ENCODE results near the gene KIF26A.

Gene KIF26A

DNA sequence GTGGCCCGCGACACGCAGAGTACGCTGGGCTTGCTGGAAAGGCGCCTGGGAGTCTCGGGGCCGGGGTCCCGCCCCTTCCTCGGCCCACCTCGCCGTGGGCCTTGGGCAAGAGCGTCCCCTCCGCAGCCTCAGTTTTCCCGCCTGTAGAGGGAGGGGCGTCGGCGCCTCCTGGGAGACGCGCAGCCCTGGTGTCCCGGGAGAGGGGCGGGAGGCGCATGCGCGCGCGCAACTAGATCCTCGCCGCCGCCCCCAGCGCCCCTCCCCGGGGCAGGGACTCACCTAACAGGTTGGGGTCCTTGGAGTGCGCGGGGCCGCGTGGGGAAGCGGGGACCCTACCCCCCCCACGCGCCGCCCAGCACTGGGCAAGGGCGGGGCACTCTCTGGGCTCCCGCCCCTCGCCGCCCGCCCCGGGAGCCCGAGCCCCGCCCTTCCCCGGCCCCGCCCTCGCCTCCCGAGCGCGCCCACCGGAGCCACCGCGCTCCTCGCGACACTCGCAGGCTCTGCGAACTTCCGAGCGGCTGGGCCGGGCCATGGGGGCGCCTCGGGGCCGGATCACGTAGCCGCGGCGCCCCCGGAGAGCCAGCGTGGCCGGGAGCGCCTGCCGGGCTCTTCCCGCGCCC is at the start of gene KIF26A:
Gene KIF26A (plus strand): TSS at position 490 of the 620 bp plus-strand sequence. CDS start 136 bp downstream, outside the sequence.
- DNase-seq, result no peak

DNA sequence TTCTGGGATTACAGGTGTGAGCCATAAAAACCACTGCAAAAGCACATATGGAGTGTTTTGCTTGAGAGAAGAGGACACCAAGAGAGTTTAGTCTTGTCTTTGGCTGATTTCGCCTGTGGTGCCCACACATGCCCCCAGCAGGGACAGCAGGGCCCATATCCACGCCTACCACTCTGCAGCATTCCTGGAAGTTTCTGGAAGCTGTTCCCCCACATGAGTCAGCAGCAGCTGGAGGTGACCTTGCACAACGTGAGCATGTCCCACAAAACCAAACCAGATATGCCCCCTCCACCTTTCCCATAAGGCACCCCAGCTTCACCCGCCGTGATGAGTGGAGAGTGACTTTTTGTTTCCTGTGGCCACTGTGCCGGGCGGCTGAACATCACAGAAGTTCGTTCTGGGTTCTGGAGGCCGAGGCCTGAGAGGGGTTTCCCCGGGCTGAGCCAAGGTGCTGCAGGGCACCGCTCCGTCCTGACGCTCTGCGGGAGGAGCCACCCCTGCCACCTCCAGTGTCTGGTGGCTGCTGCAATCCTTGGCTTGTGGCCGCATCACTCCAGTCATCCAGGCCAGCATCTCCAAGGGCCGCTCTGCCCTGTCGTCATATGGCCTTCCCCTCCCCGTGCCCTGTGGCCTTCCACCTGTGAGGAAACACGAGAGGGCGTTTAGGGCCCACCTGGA is 48.2 kb upstream of the KIF26A start:
- DNase-seq, result no peak

DNA sequence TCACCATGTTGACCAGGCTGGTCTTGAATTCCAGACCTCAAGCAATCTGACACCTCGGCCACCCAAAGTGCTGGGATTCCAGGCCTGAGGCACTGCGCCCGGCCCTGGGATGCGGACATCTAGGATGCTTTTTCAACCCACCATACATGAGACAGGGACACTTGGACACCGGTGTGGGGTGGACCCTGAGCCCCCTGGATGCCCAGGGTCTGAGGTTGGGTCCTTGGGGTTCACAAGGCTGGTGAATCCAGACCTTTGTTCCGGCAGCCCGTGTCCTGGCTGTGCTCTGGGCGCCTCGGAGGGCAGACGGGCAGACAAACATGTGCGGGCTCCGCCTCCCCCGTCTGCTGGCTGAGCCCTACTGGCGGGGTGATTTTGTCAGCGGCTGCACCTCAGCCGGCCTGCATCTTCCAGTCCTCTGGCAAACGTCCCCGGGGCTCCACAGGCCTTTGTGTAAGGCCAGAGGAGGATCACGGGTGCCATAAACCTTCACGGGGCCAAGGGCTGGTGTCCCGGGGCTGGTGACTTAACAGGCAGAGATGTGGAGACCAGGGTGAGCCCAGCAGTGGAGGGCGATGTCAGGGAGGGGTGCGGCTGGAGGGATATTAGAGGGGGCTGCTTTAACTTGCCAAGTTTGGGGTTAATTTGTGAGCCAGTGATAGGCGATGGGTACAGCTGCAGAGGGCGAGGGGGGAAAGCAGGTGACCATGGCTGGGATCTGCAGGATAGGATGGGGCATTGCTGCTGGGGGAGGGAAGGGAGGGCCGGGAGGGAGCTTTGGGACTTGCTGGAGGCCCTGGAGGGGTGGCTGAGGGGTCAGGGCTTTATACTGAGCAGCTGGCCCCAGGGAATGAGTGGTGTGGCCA is 47.1 kb upstream of the KIF26A start:
- no peak for DNase-seq

DNA sequence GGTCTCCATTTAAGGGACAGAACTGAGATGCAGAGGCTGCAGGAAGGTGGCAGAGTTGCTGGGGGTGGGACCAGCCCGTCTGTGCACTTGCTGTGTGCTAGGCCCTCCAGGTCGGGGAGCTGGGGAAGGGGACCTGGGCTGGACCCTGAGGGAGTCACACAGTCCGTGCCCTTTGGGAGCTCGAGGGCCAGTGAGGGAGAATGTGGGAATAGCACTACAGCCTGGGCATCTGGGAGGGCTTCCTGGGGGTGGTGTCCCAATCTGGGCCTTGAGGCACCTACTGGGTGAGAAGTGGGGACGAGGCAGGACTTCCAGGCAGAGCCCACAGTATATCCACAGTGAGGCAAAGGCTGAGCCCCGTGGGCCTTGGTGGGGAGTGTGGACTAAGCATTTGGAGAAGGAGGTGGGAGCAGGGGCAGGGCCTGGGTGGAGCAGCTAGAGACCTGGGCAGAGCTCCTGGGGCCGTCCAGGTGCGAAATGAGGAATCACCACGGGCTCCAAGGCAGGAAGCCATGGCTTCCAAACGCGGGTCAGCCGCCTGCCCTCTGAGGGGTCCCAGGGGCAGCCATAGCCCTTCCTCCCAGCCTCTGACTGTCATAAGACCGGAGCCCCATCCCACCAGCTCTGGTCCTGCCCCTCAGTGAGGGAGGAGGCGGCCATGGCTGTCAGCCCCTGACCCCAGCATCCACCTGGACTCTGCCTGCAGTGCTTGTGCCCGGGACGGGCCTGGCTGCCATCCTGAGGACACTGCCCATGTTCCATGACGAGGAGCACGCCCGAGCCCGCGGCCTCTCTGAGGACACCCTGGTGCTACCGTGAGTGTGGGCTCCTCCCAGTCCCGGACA is 46.2 kb upstream of the KIF26A start:
- no peak for DNase-seq

DNA sequence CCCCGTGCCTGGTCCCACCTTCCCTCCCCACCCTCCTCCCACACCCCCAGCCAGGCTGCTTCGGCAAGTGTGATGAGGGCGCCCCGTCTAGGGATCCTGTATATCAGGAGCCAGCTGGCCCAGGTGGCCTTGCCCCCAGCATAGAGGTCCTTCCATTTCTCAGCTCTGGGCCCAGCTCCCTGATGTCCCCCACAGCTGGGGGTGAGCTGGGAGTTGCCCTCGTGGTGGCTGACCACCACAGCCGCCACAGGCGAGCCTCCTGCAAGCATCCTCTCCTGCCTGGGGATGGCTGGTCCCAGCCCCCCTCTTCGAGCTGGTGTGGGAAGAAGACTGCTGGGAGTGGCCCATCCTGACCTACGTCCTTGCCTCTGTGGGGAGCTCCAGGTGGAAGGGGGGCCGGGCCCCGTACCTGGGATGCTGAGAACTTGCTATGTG is 45.4 kb upstream of the KIF26A start:
- DNase-seq, result no peak

DNA sequence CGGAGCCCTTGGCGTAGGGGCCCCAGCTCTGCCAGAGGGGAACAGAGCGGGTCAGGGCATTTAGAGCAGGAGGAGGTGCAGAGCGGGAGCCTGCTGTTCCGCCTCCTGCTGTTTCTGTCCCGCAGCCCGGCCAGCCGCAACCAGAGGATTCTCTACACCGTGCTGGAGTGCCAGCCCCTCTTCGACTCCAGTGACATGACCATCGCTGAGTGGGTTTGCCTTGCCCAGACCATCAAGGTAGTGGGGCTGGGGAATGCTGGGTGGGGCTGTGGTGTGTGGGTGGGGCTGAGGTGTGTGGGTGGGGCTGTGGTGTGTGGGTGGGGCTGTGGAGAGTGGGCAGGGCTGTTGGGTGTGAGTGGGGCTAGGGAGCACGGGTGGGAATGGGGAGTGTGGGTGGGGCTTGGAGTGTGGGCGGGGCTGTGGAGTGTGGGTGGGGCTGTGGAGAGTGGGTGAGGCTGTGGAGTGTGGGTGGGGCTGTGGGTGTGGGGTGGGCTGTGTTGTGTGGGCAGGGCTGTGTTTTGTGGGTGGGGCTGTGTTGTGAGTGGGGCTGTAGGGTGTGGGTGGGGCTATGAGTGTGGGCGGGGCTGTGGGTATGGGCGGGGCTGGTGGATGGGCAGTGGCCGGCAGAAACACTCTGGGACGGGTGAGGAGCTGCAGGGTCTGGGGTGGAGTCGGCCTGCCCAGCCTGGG is 44.9 kb upstream of the KIF26A start:
- no peak for DNase-seq

DNA sequence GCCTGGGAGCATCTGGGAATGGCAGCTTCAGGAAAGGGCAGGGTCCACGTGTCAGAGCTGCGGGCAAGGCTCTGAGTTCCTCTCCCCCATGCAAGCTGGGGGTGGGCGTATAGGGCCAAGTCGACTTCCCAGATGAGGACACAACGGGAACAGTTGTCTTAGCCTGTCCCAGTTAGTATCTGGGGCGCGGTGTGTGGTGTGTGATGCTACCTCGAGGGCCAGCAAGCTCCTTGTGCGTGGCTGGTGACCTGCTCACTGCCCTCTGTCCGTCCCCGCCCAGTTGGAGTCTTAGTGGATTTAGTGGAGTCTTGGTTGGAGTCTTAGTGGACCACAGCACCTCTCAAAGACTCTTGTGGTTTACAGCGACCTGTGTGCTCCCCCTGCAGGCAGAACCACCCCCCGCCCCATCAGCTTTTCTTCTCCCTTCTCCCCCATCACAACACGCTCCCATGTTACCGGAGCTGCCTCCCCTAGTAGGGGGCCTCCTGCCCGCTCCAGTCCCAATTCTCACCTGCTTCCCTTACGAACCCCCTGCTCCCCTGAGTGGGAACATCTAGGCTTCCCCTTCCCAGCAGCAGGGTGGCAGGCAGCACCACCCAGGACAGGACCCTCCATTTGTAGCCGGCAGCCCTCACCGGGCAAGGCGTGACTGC is 44.2 kb upstream of the KIF26A start:
- no peak for DNase-seq

DNA sequence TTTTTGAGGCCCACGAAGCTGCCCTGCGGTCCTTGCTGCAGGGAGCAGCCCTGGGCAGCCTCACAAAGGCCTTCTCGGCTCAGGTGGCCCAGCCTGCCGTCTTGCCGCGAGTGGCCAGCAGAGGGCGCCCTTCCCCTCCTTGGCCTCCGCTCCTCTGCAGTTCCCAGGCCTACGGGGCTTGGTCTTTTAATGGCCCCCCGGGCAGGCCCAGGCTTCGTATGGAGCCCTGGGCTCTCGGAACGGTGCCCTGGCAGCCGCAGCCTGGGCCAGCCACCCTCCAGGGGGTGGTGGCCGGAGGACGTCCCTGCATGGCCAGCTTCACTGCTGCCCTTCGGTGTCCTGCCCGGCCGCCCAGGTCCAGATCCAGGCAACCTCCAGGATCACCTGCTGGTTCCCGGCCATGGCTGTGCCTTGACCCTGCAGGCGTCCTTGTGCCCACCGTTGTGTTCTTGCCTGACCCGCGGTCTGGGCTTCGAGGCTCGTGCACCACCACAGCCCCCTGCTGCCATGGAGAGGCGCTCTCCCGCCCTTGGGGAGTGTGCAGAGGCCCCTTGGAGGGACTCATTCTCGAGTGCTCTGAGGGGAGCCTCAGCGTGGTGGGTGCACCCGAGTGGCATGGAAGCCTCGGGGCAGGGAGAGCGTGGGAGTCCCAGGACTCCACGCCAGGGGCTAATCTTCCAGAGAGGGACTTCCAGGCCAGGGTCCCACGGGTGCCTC is 43.5 kb upstream of the KIF26A start:
- DNase-seq, result peak; percentile 22 to 29

DNA sequence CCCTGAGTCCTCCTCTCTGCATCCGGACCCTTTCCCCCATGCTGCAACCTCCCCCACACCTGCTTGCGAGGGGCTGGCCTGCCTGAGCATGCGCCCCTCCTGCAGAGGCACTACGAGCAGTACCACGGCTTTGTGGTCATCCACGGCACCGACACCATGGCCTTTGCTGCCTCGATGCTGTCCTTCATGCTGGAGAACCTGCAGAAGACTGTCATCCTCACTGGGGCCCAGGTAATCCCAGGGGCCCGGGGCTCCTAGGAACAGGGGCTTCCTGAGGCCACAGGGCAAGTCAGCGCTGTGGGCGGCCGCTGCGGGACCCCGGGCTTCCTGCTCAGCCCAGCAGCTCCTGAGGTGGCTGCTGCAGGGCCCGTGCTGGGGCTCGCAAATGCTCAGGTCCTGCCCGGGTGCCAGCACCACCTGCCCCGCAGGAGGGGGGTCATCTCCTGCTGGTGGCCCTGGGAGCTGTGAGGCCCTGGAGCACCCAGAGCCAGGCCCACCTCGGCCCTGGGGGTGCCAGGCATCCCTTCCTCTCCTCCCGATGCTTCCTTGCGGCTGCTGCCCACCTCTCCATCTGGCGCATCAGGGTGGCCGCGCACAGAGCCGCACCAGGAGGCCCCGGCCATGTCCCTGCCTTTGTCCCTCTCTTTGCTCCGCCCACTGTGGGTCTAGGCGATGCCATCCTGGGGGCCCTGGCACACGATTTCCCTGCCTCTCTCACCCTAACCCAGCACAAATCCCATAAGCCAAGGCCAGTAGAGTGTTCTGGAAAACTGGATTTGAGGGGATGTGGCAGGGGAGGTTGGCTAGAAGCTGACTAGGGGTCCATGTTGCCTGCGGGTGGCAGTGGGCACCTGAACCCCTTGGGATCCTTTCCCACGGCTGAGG is 42.7 kb upstream of the KIF26A start:
- DNase-seq, result no peak

DNA sequence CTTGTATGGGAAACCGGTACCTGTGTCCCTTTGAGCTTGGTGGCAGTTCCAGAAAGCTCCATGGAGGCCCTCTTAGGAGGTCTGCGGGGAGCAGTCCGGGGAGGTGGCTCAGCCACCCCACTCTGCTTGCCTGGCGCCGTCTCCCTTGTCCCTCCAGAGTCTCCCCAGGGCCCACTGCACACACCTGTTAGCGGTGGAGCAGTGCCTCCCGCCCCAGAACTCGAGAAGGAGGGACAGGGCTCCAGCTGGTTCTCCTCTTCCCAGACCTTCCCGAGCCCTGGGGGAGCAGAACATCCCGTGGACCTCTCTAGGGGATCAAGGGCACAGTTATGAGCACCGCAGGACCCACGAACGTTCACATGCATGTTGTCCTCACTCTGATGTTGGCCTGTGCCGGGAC is 42.1 kb upstream of the KIF26A start:
- no peak for DNase-seq

DNA sequence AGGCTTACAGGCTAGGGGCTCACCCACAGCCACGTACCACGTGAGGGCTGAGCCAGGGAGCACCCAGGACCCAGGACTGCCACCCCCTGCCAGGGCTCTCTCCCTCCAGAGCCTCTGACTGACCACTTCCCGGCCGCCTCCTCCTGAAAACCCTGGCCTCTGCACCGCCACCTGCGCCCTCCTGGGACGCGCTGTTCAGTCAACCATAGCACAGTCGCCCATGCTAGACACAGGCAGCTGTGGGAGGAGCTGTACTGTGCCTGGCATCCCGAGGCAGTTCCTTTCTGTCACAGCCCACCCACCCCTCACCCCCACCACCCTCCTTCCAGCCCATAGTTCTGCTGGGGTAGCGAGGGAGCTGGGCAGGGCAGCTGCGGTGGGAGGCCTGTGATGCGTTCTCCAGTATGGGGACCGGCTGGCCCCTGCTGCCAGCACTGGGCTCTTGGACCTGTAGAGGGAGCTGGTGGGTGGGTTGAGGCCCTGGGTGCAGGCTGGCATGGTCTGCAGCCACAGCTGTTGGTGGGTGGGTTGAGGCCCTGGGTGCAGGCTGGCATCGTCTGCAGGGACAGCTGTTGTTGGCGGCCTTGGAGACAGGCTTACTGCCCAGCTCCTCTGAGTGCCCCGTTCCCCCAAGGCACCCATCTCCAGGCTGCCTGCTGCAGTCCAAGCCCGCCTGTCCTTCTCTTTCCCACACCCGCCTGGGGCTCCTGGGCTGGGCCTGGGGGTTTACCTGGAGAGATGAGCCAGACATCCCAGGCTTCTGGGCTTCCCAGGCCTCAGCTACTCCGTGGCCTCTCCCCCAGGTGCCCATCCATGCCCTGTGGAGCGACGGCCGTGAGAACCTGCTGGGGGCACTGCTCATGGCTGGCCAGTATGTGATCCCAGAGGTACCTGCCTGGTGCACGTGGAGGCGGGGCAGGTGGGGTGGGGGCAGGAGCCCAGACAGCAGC is 41.4 kb upstream of the KIF26A start:
- no peak for DNase-seq

DNA sequence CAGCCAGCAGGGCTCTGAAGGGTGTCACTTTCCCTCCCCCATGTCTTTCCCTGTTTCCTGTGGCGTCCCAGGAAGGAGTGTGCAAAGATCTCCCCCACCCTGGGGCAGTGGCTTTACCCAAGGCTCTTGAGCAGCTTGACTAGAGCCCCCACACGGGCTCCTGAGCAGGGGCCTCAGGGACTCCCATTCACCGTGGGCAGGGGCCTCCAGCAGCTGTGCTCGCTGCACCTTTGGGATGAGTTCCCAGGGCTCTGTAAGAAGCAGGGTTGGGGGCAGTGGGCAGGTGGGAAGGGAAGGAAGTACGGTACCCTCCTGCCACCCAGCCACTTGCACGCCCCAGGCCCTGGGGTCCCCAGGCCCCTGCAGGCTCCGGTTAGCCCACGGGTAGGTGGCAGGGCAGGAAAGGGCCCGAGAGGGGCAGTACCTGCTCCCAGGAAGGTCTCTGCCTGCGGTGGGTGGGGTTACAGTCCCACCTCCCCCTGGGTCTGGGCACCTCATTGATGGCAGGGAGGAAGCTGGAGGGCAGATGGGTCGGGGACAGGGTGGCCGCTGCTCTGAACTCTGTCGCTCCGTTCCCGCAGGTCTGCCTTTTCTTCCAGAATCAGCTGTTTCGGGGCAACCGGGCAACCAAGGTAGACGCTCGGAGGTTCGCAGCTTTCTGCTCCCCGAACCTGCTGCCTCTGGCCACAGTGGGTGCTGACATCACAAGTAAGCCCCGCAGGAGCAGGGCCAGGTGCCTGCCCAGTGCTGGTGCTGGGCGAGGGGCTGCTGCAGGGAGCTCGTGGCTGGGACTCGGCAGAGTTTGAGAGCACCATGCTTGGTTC is 39.9 kb upstream of the KIF26A start:
- DNase-seq, result no peak

DNA sequence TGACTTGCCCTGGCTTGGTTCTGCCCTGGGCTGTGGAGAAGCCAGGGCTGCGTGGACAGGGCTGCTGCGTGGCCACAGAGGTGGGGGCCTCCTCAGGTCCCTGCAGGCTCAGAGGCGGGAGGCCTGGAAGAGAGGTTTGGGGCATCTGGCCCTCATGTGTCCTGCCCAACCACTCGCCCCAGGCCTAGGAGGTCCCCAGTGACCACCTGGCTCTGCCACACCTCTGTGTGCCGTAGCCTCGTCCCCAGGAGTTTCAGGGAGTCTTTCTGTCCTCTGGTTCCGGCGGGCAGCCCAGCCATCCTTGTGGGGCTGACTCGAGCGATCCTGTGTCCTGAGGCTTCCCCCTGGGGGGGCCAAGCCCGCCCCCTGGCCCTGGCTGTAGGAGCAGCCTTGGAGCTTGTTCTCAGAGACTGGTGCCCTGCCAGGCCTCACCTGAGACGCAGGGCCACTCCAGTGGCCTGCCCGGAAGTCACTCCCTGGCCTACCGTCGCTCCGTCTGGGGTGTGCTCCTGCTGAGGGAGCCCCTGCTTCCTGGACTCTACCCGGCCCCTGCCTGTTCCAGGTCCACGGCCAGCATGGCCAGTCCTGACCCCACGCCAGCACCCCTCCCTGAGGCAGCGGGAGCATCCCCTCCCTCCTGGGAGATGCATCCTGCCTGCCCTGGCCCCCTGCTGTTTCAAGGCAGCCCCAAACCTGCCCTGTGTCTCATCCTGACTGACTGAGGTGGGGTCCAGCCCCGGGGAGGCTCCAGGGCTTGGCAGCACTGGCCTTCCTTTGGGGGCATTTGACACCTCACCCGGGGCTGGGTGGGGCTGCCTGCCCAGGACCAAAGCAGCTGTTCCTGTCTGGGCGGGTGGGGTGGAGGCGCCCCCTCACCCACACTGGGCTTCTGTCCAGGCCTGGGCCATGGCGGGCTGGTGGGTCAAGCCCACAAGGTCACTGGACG is 39.0 kb upstream of the KIF26A start:
- no peak for DNase-seq

DNA sequence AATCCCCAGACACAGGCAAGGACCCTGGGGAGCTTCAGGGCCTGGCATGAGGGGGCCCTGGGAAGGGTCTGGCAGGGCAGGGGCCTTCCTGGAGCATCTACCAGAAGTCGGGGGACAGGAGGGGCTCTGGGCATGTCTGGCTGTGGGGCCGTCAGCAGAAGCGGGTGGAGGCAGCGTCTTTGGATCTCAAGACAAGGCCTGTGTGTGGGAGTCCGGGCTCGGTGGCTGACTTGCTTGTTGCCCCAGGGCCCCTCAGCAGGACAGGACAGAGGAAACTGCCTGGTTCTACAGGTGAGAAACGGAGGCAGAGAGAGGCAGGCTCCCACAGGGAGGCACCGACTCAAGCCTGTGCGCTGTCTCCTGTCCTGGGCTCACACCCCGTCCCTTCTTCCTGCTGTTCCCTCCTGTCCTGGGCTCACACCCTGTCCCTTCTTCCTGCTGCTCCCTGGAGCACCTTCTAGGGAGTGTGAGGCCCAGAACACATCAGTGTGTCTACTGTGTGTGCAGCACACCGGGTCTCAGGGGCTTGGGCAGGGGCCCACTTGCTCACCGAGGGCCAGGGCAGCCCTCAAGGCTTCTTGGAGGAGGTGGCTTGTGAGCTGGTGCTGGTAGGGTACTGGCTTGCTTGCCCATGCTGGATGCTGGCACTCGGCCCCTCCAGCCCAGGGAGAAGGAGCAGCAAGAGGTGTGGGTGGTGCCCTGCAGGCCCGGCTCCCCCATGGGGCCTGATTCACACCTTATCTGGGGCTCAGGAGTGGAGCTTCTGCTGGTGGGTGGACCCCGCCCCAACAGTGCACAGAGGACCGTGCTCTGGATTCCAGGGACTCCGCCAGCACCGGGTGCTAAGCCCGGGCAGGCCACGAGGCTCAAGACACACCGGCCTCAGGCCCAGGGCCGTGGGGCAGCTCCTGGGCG is 38.0 kb upstream of the KIF26A start:
- no peak for DNase-seq

DNA sequence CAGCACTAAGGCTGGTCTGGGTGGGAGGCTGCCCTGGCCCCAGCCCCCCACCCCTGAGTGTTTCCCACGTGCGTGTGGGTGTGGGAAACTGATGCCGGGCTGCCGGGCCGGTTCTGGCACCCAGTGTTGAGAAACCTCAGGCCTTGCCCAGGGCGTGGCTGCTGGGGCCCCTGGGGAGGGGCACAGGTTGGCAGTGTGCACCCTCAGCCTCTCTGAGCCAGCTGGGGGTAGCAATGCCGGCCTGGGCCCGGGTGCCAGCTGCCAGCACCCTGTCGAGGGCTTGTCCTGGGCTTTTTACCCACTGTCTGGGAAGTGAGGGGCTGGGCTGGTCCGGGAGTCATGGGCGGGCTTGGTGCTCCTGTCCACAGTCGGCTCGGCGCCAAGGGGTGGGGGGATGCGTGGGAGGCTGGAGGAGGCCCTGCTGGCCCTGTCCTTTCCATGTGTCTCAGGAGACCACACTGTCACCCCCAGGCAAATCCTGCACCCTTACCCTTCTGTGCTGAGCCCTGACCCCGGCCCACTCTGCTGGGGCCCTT is 37.2 kb upstream of the KIF26A start:
- no peak for DNase-seq

Data from bone marrow (tissue), 2 donors.